Natural killer cell (primary cell): ENCODE measurements around the gene KDM5A. TPM values are rescaled to one million over a fixed set of nuclear protein-coding genes. Genes with fewer than 3 reads are reported as not detected.

Experiments
- ATAC-seq, 3 donors: fragments of 150-1000 bp in 2 of 3; fragments of 200-7000 bp in 1 of 3; cut with Tn5 transposase; 1 replicate in 1 of 3; 2 replicates in 2 of 3; pipeline ENCODE4 v1.10.0; 2021; ENCODE audit warnings: mild to moderate bottlenecking in 2 of 3, moderate library complexity in 2 of 3
- DNase-seq, 2 donors: peaks; one replicate each; pipeline versions ENCODE4 v3.0.0 to v3.0.0-alpha.2; 2013 to 2021; ENCODE audit warnings: mixed read lengths in 1 of 2
- H3K27ac ChIP-seq: one replicate; pipeline ENCODE4 v1.5.1; 2013; ENCODE audit warnings: mild to moderate bottlenecking, low read length
- H3K27me3 ChIP-seq: one replicate; pipeline ENCODE4 v1.6.1; 2013; ENCODE audit warnings: low read length; ENCODE audit not compliant: control insufficient read depth, insufficient read depth
- H3K36me3 ChIP-seq: one replicate; pipeline ENCODE4 v1.6.1; 2013; ENCODE audit warnings: low read length; ENCODE audit not compliant: control insufficient read depth, insufficient read depth
- H3K4me1 ChIP-seq: one replicate; pipeline ENCODE4 v1.6.1; 2013; ENCODE audit warnings: low read length; ENCODE audit not compliant: control insufficient read depth, insufficient read depth
- H3K4me3 ChIP-seq: one replicate; pipeline ENCODE4 v1.5.1; 2013; ENCODE audit warnings: low read length
- H3K9me3 ChIP-seq: one replicate; pipeline ENCODE4 v1.6.1; 2013; ENCODE audit warnings: low read length; ENCODE audit not compliant: control insufficient read depth, insufficient read depth
- H3K27ac Mint-ChIP-seq, 2 donors: one replicate each; pipeline ENCODE4 v1.8.0; 2022; ENCODE audit warnings: mild to moderate bottlenecking in 2 of 2, mixed read lengths in 2 of 2, moderate library complexity in 1 of 2
- H3K27me3 Mint-ChIP-seq, 2 donors: one replicate each; pipeline ENCODE4 v1.8.0; 2022; ENCODE audit warnings: low read depth in 2 of 2, mixed read lengths in 2 of 2
- H3K36me3 Mint-ChIP-seq: one replicate; pipeline ENCODE4 v1.8.0; 2022; ENCODE audit warnings: mixed read lengths
- H3K4me1 Mint-ChIP-seq, 2 donors: one replicate each; pipeline ENCODE4 v1.8.0; 2022; ENCODE audit warnings: mixed read lengths in 2 of 2
- H3K4me3 Mint-ChIP-seq: one replicate; pipeline ENCODE4 v1.8.0; 2022; ENCODE audit warnings: mild to moderate bottlenecking, moderate library complexity, mixed read lengths
- H3K9me3 Mint-ChIP-seq, 2 donors: one replicate each; pipeline ENCODE4 v1.8.0; 2022; ENCODE audit warnings: mixed read lengths in 2 of 2
- WGBS: methylation state at CpG from one replicate; pipeline ENCODE4 v1.1.7; 2013; ENCODE audit warnings: missing lambda C conversion rate; ENCODE audit not compliant: insufficient coverage; 5-methylcytosine and 5-hydroxymethylcytosine counted together
- intact Hi-C: fragments of 100-400 bp; cut with micrococcal nuclease; formaldehyde crosslinking; loops from one replicate; pipeline ENCODE4 v1.14.2; 2022
- total RNA-seq, 4 donors: library from RNA; stranded (reverse); fragments of 120-200 nt in 1 of 4; gene quantifications; one replicate each; pipeline versions ENCODE4 v1.2.3 to v1.2.4, GENCODE V29; 2013 to 2022
- TF ChIP-seq, protein P1 (sequence below): fragments of 200-600 bp; IDR thresholded peaks from one replicate; pipeline ENCODE4 v1.8.0; 2022; ENCODE audit warnings: antibody characterized with exemption

The KDM5A gene
- total RNA-seq, 3 donors from 2014 or later (not counting 1 experiment from before 2014, with no cell fraction given), result 175 to 194 (median 184) TPM

DNA sequence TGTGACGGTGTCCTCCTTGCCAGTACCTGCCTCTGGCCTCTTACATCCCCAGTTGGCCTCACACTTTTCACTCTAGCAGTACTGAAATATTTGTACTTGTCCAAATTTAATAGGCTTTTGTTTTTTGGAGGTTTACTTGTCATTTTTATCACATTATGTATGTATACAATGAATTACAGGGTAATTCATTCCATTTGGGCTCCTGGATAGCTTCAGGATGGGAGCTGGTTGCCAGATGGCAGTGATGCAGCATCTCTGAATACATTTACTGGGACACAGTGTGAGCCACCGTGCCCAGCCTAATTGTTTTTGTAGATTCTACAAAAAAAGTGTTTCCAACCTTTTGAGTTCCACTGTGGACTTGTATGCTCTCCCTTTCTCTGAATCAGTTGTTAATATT, 25.7 kb upstream of the KDM5A start:
- Histone ChIP-seq H3K27ac (no peak overlapping the region), H3K9me3 (no peaks in the 10 kb centered on the region), H3K27me3 (no peaks in the 10 kb centered on the region), H3K4me3 (no peak overlapping the region), H3K36me3 (peaks cover 29% of the 10 kb centered on the region), H3K4me1 (no peaks in the 10 kb centered on the region)
- no peaks in the 10 kb centered on the region for H3K4me1 Mint-ChIP-seq
- intact Hi-C loops, result no loop called here
- DNase-seq, result no peak
- TF ChIP-seq, protein P1, sequence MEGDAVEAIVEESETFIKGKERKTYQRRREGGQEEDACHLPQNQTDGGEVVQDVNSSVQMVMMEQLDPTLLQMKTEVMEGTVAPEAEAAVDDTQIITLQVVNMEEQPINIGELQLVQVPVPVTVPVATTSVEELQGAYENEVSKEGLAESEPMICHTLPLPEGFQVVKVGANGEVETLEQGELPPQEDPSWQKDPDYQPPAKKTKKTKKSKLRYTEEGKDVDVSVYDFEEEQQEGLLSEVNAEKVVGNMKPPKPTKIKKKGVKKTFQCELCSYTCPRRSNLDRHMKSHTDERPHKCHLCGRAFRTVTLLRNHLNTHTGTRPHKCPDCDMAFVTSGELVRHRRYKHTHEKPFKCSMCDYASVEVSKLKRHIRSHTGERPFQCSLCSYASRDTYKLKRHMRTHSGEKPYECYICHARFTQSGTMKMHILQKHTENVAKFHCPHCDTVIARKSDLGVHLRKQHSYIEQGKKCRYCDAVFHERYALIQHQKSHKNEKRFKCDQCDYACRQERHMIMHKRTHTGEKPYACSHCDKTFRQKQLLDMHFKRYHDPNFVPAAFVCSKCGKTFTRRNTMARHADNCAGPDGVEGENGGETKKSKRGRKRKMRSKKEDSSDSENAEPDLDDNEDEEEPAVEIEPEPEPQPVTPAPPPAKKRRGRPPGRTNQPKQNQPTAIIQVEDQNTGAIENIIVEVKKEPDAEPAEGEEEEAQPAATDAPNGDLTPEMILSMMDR, result no peak
- WGBS, result 100% methylated on average over 2 of the region's 2 CpGs
- no peak overlapping the region for H3K4me3 Mint-ChIP-seq
- no peaks in the 10 kb centered on the region for H3K27me3 Mint-ChIP-seq
- no peak for ATAC-seq
- H3K36me3 Mint-ChIP-seq, result peaks cover 10% of the 10 kb centered on the region
- no peaks in the 10 kb centered on the region for H3K9me3 Mint-ChIP-seq
- no peak overlapping the region for H3K27ac Mint-ChIP-seq

DNA sequence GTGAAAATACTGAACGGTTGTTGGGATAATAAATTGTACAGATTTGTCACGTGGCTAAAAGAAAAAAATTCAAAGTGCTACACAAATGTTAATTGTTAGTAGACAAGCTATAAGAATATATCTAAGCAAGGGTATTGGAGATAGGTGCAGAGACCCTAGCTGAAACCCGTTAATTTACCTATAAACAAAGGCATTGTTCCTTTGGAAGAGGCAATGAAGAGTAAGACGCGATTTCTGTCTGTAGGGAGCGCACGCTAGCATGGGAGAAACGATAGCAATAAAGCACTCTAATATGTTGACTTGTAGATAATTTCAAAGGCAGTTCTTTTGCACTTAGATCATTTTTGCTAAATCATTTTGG, 12.9 kb upstream of the KDM5A start:
- Mint-ChIP-seq H3K36me3 (peaks cover under 1% of the 10 kb centered on the region), H3K4me1 (no peaks in the 10 kb centered on the region), H3K27ac (no peak overlapping the region), H3K4me3 (no peak overlapping the region), H3K9me3 (no peaks in the 10 kb centered on the region), H3K27me3 (no peaks in the 10 kb centered on the region)
- Histone ChIP-seq H3K27ac (no peak overlapping the region), H3K27me3 (no peaks in the 10 kb centered on the region), H3K4me3 (peak overlapping the region; percentile 79), H3K9me3 (no peaks in the 10 kb centered on the region), H3K36me3 (no peaks in the 10 kb centered on the region), H3K4me1 (peaks cover 10% of the 10 kb centered on the region)
- intact Hi-C loops, result no loop called here
- ATAC-seq (no peak), DNase-seq (peak in 1 of 2 donors; percentile 48)
- TF ChIP-seq, protein P1, result no peak
- WGBS, result 3% methylated on average over 7 of the region's 8 CpGs

DNA sequence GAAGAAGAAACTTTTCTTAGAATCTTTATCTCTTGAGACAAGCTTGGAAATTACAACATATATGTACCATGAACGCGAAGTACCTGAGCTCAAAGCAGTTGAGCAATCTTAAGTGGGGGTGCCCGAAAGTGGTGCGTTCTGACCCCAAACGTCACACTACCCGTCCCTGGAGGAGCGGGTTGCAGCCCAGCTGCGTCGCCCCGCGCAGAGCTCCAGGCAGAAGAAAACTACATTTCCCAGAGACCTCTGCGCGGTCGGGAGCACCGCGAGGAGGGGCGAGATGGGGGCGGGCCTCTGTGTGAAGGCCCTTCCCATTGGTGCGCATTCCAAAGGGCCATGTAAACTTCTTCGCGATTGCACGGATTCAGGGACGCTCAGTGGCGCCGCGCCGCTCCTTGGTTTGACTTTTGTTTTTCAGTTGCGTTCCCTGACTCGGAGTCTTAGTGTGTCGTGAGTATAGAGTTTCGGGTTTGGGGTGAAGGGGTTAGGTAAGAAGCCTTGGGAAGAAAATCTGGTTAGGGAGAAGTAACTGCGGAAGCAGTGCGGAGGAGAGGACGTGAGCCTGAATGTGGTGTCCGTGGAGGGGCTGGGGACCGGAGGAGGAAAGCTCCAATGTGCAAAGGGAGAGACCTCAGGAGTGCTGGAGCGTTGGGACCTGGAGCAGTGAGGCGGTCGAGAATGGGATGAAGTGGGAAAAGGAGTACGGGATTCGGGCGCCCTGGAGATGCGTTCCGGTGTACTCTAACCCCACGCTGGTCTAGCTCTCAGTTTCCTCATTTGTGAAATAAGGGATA, 12.3 kb upstream of the KDM5A start, which contains the start of gene CCDC77:
TSS of gene CCDC77 (plus strand) at position 410 of the 794 bp plus-strand sequence. CDS start 7,740 bp downstream, outside the sequence.
- TF ChIP-seq, protein P1, result no peak
- no peaks in the 10 kb centered on the region for H3K4me1 Mint-ChIP-seq
- H3K36me3 ChIP-seq, result no peaks in the 10 kb centered on the region
- intact Hi-C loops, result loop anchor here (1.0 kb wide), 1 partner anchor 12 kb away; the partner anchor contains the start of gene KDM5A
- H3K9me3 ChIP-seq, result no peaks in the 10 kb centered on the region
- H3K27ac Mint-ChIP-seq, result no peak within 1 kb of the TSS
- under 1% methylated on average over 45 of the region's 45 CpGs for WGBS
- H3K4me1 ChIP-seq, result peaks cover 10% of the 10 kb centered on the region
- H3K36me3 Mint-ChIP-seq, result no peaks in the 10 kb centered on the region
- H3K9me3 Mint-ChIP-seq, result no peaks in the 10 kb centered on the region
- no peaks in the 10 kb centered on the region for H3K27me3 Mint-ChIP-seq
- peak within 1 kb of the TSS; percentile 79 for H3K4me3 ChIP-seq
- DNase-seq (peak; percentile 95 to 97), ATAC-seq (peak; percentile 100)
- H3K4me3 Mint-ChIP-seq, result peak within 1 kb of the TSS; percentile 1
- peak within 1 kb of the TSS; percentile 42 for H3K27ac ChIP-seq
- no peaks in the 10 kb centered on the region for H3K27me3 ChIP-seq
